GM12891 (cell line): ENCODE results near the gene ALG9. TPM values are rescaled to one million over a fixed set of nuclear protein-coding genes. Genes with fewer than 3 reads are reported as not detected.

Experiments used
- DNase-seq: peaks from one replicate; pipeline ENCODE4 v3.0.0; 2011; ENCODE audit warnings: low spot score; ENCODE audit not compliant: insufficient read length
- FAIRE-seq: peaks from 2 replicates; lab custom pipeline; 2011; peaks lifted over from hg19 to GRCh38; lab: Jason Lieb, UNC
- PAX5 ChIP-seq: IDR thresholded peaks from 2 replicates; pipeline ENCODE4 v1.6.1; 2011; ENCODE audit warnings: low read length, moderate library complexity, mild to moderate bottlenecking; ENCODE audit not compliant: insufficient read depth, severe bottlenecking
- POLR2A ChIP-seq: IDR thresholded peaks from 2 replicates; pipeline ENCODE4 v1.6.1; 2011; ENCODE audit warnings: low read depth, low read length, control low read depth
- POLR2AphosphoS5 ChIP-seq: IDR thresholded peaks from 2 replicates; pipeline ENCODE4 v1.6.1; 2011; ENCODE audit warnings: low read depth, low read length, control low read depth
- POU2F2 ChIP-seq: IDR thresholded peaks from 2 replicates; pipeline ENCODE4 v1.6.1; 2011; ENCODE audit warnings: low read depth, mild to moderate bottlenecking, control low read depth, low read length, moderate library complexity
- SPI1 ChIP-seq: IDR thresholded peaks from 2 replicates; pipeline ENCODE4 v1.6.1; 2011; ENCODE audit warnings: low read depth, low read length, control low read depth
- TAF1 ChIP-seq: IDR thresholded peaks from 2 replicates; pipeline ENCODE4 v1.6.1; 2011; ENCODE audit warnings: low read depth, low read length, control low read depth
- polyA plus RNA-seq: library from polyadenylated mRNA; unstranded; fragments of >200 nt; gene quantifications from one replicate; pipeline ENCODE4 v1.2.1, GENCODE V29; 2012; ENCODE audit warnings: low read depth, missing spikeins, inconsistent platforms; ENCODE audit not compliant: missing spikeins

The ALG9 gene, protein sequence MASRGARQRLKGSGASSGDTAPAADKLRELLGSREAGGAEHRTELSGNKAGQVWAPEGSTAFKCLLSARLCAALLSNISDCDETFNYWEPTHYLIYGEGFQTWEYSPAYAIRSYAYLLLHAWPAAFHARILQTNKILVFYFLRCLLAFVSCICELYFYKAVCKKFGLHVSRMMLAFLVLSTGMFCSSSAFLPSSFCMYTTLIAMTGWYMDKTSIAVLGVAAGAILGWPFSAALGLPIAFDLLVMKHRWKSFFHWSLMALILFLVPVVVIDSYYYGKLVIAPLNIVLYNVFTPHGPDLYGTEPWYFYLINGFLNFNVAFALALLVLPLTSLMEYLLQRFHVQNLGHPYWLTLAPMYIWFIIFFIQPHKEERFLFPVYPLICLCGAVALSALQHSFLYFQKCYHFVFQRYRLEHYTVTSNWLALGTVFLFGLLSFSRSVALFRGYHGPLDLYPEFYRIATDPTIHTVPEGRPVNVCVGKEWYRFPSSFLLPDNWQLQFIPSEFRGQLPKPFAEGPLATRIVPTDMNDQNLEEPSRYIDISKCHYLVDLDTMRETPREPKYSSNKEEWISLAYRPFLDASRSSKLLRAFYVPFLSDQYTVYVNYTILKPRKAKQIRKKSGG
- 22.9 TPM for polyA plus RNA-seq

DNA sequence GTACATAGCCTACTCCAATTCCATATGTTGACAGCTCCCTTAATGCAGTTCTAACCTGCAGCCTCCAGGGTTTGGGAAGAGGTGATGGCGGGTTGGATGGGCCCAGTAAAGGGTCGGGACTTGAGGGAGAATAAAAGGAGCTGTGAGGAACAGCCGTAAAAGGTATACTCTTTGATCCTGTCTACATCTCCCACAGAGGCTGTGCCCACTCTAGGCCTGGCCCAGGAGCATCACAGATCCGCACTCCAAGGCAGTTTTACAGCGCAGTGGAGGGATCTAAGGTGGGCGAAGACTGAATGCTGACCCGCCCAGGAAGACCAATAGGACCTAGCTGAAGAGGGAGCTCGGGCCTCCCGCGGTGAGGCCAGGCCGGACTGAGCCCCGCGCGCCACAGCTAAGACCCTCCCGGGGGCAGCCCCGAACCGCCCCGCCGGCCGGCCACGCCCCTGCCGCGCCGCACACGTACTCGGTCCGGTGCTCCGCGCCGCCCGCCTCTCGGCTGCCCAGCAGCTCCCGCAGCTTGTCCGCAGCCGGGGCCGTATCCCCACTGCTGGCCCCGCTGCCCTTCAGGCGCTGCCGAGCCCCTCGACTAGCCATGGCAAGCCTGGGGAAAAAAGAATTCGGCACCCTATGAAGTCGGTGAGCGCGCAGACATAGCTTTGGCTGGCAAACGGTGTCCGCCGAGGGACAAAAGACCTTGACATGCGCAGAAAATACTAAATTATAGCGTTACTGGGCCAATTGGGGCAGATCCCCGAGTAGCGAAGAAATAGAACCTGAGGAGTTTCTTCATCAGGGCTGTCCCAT, at the start of gene ALG9:
ALG9 (minus strand) TSS at position 696 of the 807 bp plus-strand sequence; CDS start at position 597, 99 bp downstream.
- 0 out of 2 replicates have a peak, but pooled peaks have one; percentile 41 for TF ChIP-seq POU2F2
- TF ChIP-seq POLR2AphosphoS5: no peak
- peak; percentile 16; the same call in 1 of the 2 replicates for TF ChIP-seq POLR2A
- FAIRE-seq (peak; percentile 89), DNase-seq (peak; percentile 71)

DNA sequence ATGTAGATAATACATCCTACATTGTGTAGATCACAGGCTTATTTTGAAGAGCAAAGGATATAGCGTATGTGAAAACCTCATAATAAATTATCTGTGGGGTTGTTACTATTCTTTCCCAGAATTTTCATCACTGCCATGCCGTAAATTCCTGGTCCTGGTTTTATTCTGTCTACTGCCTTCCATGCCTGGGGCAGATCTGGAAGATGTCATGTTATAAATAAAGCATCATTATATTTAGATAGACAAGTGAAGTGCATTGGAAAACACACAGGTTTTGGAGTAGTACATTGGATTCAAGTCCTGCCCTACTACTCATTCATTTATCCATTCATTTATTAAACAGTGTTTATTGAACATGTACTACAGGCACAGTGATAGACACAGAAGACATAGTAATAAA, 49.5 kb upstream of the ALG9 start:
- TF ChIP-seq TAF1: no peak
- no peak for TF ChIP-seq POU2F2
- FAIRE-seq (no peak), DNase-seq (no peak)

DNA sequence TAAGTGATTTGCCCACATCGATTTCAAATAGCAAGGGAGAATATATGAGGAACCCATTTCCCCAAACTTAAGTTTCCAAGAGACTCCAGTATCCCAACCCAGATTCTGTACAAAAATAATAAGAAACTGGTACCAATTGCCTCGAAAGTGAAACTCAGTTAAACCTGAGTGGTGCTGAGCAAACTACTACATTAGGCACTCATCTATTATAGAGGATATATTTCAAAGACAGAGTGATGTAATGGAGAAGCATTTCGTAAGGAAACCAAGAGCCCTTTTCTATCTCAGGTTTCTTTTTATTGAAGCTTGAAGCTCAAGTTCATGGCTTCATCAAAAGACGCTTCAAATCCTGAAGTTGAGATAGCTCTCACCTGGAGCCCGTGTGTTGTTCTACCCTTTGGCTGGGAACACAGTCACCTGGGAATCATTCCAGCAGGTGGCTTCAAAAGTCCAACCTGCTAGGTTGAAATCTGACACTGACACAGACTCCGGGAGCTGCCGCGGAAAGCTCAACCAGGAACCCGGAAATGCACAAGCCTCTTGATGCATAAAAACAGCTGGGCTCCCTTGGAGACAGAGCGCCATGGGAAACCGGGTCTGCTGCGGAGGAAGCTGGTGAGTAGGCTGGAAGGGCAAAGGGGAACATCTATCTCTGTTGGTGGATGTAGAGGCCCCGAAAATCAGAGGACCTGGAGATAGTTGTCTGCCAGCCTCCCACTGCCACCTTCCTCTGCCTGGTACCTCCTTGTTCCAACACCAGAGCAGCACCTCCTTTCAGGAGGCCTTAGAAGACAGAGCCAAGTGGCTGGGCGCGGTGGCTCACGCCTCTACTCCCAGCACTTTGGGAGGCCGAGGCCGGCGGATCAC, 47.2 kb upstream of the ALG9 start, which contains the start of gene C11orf52:
C11orf52 (plus strand) TSS at position 524 of the 867 bp plus-strand sequence; CDS start at position 584, 60 bp downstream.
- no peak for DNase-seq
- no peak for TF ChIP-seq PAX5
- no peak for FAIRE-seq

DNA sequence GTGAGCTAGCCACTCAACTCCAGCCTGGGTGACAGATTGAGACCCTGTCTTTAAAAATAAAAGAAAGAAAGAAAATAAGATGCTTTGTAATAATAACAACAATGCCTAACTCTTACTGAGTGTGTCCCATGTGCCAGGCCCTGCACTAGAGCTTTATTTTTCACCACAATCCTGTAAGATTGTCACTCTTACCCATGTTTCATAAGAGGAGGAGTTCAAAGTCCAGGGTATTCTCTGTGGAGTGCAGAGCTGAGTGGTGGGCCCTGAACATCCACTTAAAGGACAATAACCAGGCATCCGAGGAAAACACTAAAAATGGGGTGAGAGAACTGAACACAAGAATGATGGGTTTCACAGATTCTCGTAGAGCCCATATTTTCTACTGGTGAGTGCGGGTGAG, 46.4 kb upstream of the ALG9 start:
- FAIRE-seq: no peak
- TF ChIP-seq POLR2A: no peak
- no peak for TF ChIP-seq SPI1
- no peak for TF ChIP-seq TAF1
- TF ChIP-seq PAX5: no peak
- no peak for TF ChIP-seq POLR2AphosphoS5
- TF ChIP-seq POU2F2: no peak
- no peak for DNase-seq

DNA sequence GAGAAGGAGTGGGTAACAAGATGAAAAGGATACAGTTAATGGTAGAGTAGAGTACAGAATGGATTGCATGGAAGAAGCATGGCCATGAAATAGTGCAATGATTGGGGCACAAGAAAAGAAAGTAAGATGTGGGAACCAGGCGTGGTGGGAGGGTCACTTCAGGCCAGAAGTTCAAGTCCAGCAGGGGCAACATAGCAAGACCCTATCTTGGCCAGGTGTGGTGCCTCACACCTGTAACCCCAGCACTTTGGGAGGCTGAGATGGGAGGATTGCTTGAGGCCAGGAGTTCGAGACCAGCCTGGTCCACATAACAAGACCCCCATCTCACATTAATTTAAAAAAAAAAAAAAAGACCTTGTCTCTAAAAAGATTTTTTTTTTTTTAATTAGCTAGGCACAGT, 45.9 kb upstream of the ALG9 start:
- TF ChIP-seq SPI1 (no peak), POLR2AphosphoS5 (no peak), PAX5 (no peak), POU2F2 (no peak), TAF1 (no peak), POLR2A (no peak)
- no peak for FAIRE-seq
- DNase-seq: no peak

DNA sequence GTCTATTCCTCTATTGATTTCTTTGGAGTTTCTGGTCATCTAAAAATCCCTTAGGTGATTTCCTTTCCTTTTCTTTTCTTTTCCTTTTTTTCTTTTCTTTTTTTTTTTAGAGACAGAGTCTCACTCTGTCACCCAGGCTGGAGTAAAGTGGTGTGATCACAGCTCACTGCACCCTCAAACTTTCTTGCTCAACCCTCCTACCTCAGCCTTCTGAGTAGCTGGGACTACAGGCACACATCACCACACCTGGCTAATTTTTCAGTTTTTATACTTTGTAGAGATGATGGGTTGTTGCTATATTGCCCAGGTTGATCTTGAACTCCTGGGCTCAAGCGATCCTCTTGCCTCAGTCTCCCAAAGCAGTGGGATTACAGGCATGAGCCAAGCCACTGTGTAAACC, 45.4 kb upstream of the ALG9 start:
- DNase-seq (no peak), FAIRE-seq (no peak)
- no peak for TF ChIP-seq TAF1
- TF ChIP-seq SPI1: no peak
- TF ChIP-seq POU2F2: no peak

DNA sequence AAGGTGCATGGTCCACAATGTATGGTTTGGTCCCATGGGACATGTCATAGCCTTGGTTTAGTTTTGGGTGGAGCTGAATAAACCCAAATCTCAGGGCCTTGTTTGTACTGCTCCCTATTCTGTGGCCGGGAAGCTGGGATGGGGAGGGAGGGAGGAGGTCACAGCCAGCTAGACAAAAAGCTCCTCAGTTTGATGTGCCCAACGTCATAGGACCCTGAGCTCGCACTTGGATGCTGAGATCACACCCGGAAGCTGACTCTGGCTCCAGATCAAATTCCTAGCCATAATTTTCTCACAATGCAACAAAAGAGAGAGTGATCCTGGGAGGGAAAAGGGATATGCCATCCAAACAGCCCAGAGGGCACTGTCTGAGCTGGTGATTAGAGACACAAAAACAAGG, 42.6 kb upstream of the ALG9 start:
- TF ChIP-seq TAF1: no peak
- TF ChIP-seq POU2F2: no peak
- no peak for TF ChIP-seq POLR2AphosphoS5
- TF ChIP-seq POLR2A: no peak
- TF ChIP-seq SPI1: no peak
- no peak for TF ChIP-seq PAX5

DNA sequence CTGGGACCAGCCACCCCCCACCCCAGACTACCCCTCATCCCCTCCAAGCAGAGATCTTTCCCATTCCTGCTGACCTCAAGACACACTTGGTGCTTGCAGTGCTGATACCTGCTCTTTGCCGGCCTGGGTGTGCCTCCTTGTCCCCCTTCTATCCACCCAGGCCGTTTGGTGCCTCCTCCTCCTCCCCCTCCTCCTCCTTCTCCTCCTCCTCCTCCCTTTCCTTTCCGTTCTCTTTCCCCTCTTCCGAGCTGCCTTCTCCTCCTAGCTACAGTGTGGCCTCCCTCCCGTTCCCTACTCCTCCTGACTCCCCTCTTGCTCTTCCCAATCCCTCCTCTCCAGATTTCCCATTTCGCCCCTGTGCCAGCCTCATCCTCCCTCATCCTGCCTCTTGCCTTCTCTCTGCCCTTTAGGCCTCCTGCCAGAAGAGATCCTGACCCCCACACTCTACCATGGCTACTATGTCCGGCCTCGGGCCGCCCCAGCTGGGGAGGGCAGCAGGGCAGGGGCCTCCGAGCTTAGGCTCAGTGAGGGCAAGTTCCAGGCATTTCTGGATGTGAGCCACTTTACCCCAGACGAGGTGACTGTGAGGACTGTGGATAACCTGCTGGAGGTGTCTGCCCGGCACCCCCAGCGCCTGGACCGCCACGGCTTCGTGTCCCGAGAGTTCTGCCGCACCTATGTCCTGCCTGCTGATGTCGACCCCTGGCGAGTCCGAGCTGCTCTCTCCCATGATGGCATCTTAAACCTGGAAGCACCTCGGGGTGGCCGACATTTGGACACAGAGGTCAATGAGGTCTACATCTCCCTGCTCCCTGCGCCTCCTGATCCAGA, 41.9 kb upstream of the ALG9 start:
- TF ChIP-seq POLR2AphosphoS5 (no peak), PAX5 (no peak), TAF1 (no peak), POU2F2 (no peak), POLR2A (no peak), SPI1 (no peak)
- no peak for FAIRE-seq
- DNase-seq: no peak

More for the DNA sequence above, 42.6 kb upstream of the ALG9 start:
- no peak for DNase-seq
- no peak for FAIRE-seq

DNA sequence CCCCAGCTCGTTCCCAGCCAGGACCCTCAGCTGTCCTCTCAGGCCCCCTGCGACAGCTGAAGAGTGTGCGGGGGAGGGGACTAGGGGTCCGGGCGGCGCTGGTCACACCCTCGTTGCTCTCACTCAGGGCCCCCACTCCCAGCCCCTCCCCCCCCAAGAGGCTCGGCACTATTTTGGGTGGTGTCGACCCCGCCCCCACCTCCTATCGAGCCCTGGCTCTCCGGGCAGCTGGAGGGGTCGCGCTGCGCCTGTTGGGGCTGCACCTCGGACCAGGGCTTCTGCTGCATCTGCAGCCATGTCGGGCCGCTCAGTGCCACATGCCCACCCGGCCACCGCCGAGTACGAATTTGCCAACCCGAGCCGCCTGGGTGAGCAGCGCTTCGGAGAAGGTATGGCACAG, 41.2 kb upstream of the ALG9 start, which contains the start of gene HSPB2:
HSPB2 (plus strand) TSS at position 200 of the 400 bp plus-strand sequence; CDS start at position 296, 96 bp downstream.
- DNase-seq (no peak), FAIRE-seq (no peak)
- TF ChIP-seq TAF1: no peak
- no peak for TF ChIP-seq PAX5
- no peak for TF ChIP-seq POLR2A
- no peak for TF ChIP-seq POU2F2
- TF ChIP-seq SPI1: no peak
- no peak for TF ChIP-seq POLR2AphosphoS5
